LNCaP clone FGC (cell line): ENCODE results near the gene SCGB2B2.

ENCODE experiments used
- DNase-seq: peaks from one replicate; pipeline ENCODE4 v3.0.0-alpha.2; 2011; ENCODE audit warnings: low read depth
- H3K4me3 ChIP-seq: 2 replicates; pipeline ENCODE4 v1.5.1; 2011; ENCODE audit warnings: mild to moderate bottlenecking, low read depth, low read length, control low read depth
- CTCF ChIP-seq: IDR thresholded peaks from 2 replicates; pipeline ENCODE4 v1.5.1; 2012; ENCODE audit warnings: mild to moderate bottlenecking; ENCODE audit not compliant: control insufficient read depth, insufficient read depth; ENCODE audit errors: extremely low read depth

The SCGB2B2 gene

GRCh38 chr19:34681478-34681877 is 4.5 kb upstream of the SCGB2B2 start:
- DNase-seq: no peak
- H3K4me3 ChIP-seq: no peak overlapping the region
- TF ChIP-seq CTCF: no peak

GRCh38 chr19:34678421-34678820 is 1.5 kb upstream of the SCGB2B2 start:
- no peak for TF ChIP-seq CTCF
- DNase-seq: no peak
- H3K4me3 ChIP-seq: peak overlapping the region; percentile 72

GRCh38 chr19:34678085-34678412 is 1.1 kb upstream of the SCGB2B2 start:
- no peak for TF ChIP-seq CTCF
- H3K4me3 ChIP-seq: peak overlapping the region; percentile 72
- no peak for DNase-seq

- no peak for TF ChIP-seq CTCF
- H3K4me3 ChIP-seq: peak within 1 kb of the TSS; percentile 72
- peak; percentile 94 for DNase-seq
Observed at GRCh38 chr19:34677386-34678084, 576 bp upstream of the SCGB2B2 start, which contains the start of gene ZNF302. TSS of gene ZNF302 (plus strand) at chr19:34677678. CDS start at chr19:34678805, 1,127 bp downstream.

GRCh38 chr19:34675919-34676318 is 1.0 kb downstream of the SCGB2B2 start:
- no peak for TF ChIP-seq CTCF
- no peak overlapping the region for H3K4me3 ChIP-seq
- no peak for DNase-seq

GRCh38 chr19:34675250-34675649 is 1.7 kb downstream of the SCGB2B2 start:
- no peak overlapping the region for H3K4me3 ChIP-seq
- no peak for DNase-seq
- TF ChIP-seq CTCF: no peak

- no peak for DNase-seq
- H3K4me3 ChIP-seq: no peak overlapping the region
- no peak for TF ChIP-seq CTCF
Observed at GRCh38 chr19:34673590-34673989, 3.4 kb downstream of the SCGB2B2 start.
